ENCODE measurements around the gene RAP2B.
A peak's percentile ranks its signal among the peaks of the same experiment; 100 is the strongest.

The RAP2B gene

DNA sequence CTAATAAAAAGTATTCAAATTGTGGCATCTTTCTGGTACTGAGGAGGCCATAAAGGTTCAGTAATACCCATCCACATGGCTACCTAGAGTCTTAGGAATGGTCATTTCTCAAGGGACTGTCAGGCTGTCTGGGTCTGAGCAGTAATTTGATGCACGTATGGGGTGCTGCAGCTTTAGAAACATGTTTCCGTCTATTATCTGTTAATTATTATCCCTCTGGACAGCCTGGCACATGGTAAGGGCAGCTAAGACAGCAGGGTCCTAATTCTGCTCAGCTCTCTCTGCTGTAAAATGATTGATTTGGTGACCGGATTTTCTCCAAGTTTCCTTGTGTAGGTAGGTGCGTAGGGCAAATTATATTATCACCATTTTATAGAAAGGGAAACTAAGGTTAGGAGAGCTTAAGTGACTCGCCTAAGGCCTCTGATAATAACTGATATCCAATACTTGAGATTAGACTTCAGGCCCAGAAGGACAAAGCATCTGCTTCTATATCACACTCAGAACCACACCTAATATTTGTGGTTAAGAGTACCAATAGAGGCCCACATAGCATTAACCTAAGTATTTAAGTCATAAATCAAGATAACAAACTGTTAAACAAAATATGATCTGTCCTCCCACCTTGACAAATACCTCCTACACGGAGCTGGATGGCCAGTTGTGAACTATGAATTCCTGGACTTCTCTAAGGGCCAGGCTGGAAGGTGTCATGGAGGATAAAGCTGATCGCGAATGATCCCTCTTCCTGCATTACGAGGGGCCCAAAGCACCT lies 2.9 kb upstream of the RAP2B start:
- H3F3A ChIP-seq (ENCODE audit: low read depth): peaks cover 2% of the 10 kb centered on the region; the same call in 1 of the 2 replicates
- H3K27me3 ChIP-seq (ENCODE audit: insufficient read depth, low read length, poor library complexity, severe bottlenecking): no peaks in the 10 kb centered on the region
- H3K36me3 ChIP-seq (ENCODE audit: insufficient read depth, low read length): no peaks in the 10 kb centered on the region
- H3K9me3 ChIP-seq (ENCODE audit: insufficient read depth, low read depth, low read length): no peaks in the 10 kb centered on the region
- H4K20me1 ChIP-seq (ENCODE audit: insufficient read depth, low read length, poor library complexity, severe bottlenecking): peaks cover 12% of the 10 kb centered on the region
- H3K4me1 ChIP-seq (ENCODE audit: insufficient read depth, low read length, poor library complexity, severe bottlenecking): peaks cover 7% of the 10 kb centered on the region
- no peaks in the 10 kb centered on the region for H3K9me2 ChIP-seq (replicated peaks; ENCODE audit: low read depth, low read length)
- peaks cover 21% of the 10 kb centered on the region for H3K79me2 ChIP-seq (ENCODE audit: insufficient read depth, low read length)
- no peak overlapping the region for H3K9ac ChIP-seq (ENCODE audit: low read depth, low read length, poor library complexity, severe bottlenecking)
- TF ChIP-seq, protein P1, sequence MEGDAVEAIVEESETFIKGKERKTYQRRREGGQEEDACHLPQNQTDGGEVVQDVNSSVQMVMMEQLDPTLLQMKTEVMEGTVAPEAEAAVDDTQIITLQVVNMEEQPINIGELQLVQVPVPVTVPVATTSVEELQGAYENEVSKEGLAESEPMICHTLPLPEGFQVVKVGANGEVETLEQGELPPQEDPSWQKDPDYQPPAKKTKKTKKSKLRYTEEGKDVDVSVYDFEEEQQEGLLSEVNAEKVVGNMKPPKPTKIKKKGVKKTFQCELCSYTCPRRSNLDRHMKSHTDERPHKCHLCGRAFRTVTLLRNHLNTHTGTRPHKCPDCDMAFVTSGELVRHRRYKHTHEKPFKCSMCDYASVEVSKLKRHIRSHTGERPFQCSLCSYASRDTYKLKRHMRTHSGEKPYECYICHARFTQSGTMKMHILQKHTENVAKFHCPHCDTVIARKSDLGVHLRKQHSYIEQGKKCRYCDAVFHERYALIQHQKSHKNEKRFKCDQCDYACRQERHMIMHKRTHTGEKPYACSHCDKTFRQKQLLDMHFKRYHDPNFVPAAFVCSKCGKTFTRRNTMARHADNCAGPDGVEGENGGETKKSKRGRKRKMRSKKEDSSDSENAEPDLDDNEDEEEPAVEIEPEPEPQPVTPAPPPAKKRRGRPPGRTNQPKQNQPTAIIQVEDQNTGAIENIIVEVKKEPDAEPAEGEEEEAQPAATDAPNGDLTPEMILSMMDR (conservative IDR thresholded peaks at IDR 0.05; ENCODE audit: low read length): no peak
- no peak for TF ChIP-seq EZH2phosphoT487 (IDR thresholded peaks at IDR 0.05; ENCODE audit: borderline replicate concordance)
- no peak overlapping the region for H3K4me3 ChIP-seq (ENCODE audit: low read length, poor library complexity, severe bottlenecking)
- H2AFZ ChIP-seq (ENCODE audit: low read length): no peak overlapping the region
- H3K4me2 ChIP-seq (ENCODE audit: low read depth, low read length, poor library complexity, severe bottlenecking): peak overlapping the region; percentile 73

DNA sequence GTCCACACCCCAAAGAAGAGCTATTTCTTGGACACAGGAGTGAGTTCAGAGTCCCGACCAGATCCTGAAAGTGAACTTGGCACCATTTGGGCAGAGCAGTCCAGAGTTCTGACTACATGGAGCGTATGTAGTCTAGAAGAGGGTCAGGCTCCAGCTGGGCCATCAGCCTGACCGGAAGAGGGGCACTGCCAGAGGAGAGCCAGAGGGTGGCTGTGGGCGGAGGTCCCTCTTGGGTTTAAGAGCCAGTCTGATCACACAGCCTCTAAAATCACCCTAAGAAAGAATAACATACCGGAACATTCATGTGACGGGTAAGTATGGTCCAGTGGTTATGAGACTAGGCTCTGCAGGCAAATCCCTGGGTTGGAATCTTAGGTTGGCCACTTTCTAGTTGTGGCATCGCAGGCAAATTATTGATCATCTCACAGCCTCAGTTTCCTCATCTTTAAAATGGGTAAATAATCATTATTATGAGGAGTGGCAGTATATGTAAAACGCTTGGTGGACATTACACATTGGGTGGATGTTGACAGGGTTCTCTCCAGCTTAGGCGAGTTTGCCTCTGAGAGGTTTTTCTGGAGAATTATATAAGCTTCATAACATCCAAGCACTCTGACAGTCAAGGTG lies 2.1 kb upstream of the RAP2B start:
- Histone ChIP-seq H3K4me2 (ENCODE audit: low read depth, low read length, poor library complexity, severe bottlenecking) (peak overlapping the region; percentile 73), H3F3A (ENCODE audit: low read depth) (peaks cover 2% of the 10 kb centered on the region; the same call in 1 of the 2 replicates)

DNA sequence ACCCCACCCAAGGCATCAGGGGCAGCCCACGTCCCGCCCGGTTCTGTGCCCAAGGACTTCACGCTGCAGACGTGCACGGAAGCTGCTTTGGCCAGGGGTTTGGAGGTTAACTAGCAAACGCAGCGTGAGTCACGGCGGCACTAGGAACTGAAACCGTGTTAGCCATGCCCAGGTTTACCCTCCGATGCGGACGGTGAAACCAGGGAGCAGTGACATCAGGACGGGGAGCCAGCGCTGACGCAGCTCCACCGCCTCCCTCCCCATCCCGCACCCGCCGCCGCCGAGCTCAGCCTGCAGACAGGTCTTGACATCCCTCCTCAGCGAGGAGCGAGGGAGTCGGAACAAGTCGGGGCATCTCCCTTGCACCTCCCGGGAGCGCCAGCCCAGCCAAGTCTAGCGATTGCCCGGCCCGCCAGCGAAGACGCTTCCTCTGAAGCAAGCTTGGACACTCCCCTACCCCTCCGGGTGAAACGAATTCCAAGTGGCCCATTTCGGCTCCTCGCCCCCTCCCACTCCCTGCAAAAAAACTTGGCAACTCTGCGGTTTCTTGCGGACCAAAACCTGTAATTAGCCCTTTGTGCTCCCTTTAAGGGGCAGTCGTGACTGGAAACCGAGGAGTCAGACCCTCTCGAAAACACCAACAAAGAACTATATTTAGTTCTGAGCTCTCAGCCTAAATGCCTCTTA lies 1.4 kb upstream of the RAP2B start:
- Histone ChIP-seq H2AFZ (ENCODE audit: low read length) (peak overlapping the region; percentile 62), H3K4me3 (ENCODE audit: low read length, poor library complexity, severe bottlenecking) (peak overlapping the region; percentile 92), H3K9me3 (ENCODE audit: insufficient read depth, low read depth, low read length) (no peaks in the 10 kb centered on the region), H3K36me3 (ENCODE audit: insufficient read depth, low read length) (no peaks in the 10 kb centered on the region), H4K20me1 (ENCODE audit: insufficient read depth, low read length, poor library complexity, severe bottlenecking) (peaks cover 24% of the 10 kb centered on the region), H3K9me2 (replicated peaks; ENCODE audit: low read depth, low read length) (no peaks in the 10 kb centered on the region), H3K79me2 (ENCODE audit: insufficient read depth, low read length) (peaks cover 35% of the 10 kb centered on the region), H3K9ac (ENCODE audit: low read depth, low read length, poor library complexity, severe bottlenecking) (peak overlapping the region; percentile 98), H3F3A (ENCODE audit: low read depth) (peaks cover 2% of the 10 kb centered on the region; the same call in 1 of the 2 replicates), H3K4me1 (ENCODE audit: insufficient read depth, low read length, poor library complexity, severe bottlenecking) (peaks cover 19% of the 10 kb centered on the region), H3K27me3 (ENCODE audit: insufficient read depth, low read length, poor library complexity, severe bottlenecking) (no peaks in the 10 kb centered on the region), H3K4me2 (ENCODE audit: low read depth, low read length, poor library complexity, severe bottlenecking) (peak overlapping the region; percentile 73)
- TF ChIP-seq EZH2phosphoT487 (IDR thresholded peaks at IDR 0.05; ENCODE audit: borderline replicate concordance): no peak
- TF ChIP-seq, protein P1 (conservative IDR thresholded peaks at IDR 0.05; ENCODE audit: low read length): no peak

More for the DNA sequence above, 2.1 kb upstream of the RAP2B start:
- Histone ChIP-seq H3K27me3 (ENCODE audit: insufficient read depth, low read length, poor library complexity, severe bottlenecking) (no peaks in the 10 kb centered on the region), H3K4me1 (ENCODE audit: insufficient read depth, low read length, poor library complexity, severe bottlenecking) (peaks cover 14% of the 10 kb centered on the region), H3K79me2 (ENCODE audit: insufficient read depth, low read length) (peaks cover 28% of the 10 kb centered on the region), H4K20me1 (ENCODE audit: insufficient read depth, low read length, poor library complexity, severe bottlenecking) (peaks cover 20% of the 10 kb centered on the region), H2AFZ (ENCODE audit: low read length) (peak overlapping the region; percentile 62; the same call in 1 of the 2 replicates), H3K4me3 (ENCODE audit: low read length, poor library complexity, severe bottlenecking) (peak overlapping the region; percentile 92), H3K9ac (ENCODE audit: low read depth, low read length, poor library complexity, severe bottlenecking) (peak overlapping the region; percentile 98), H3K36me3 (ENCODE audit: insufficient read depth, low read length) (no peaks in the 10 kb centered on the region), H3K9me3 (ENCODE audit: insufficient read depth, low read depth, low read length) (no peaks in the 10 kb centered on the region), H3K9me2 (replicated peaks; ENCODE audit: low read depth, low read length) (no peaks in the 10 kb centered on the region)
- TF ChIP-seq, protein P1 (conservative IDR thresholded peaks at IDR 0.05; ENCODE audit: low read length): no peak
- TF ChIP-seq EZH2phosphoT487 (IDR thresholded peaks at IDR 0.05; ENCODE audit: borderline replicate concordance): no peak

Measured in Loucy (cell line).